EL (cell line): ENCODE measurements around the gene AKAP7.
A peak's percentile ranks its signal among the peaks of the same experiment; 100 is the strongest.

Experiments
- DNase-seq: peaks from one replicate; pipeline ENCODE4 v3.0.0-alpha.2; 2016

The AKAP7 gene

DNA sequence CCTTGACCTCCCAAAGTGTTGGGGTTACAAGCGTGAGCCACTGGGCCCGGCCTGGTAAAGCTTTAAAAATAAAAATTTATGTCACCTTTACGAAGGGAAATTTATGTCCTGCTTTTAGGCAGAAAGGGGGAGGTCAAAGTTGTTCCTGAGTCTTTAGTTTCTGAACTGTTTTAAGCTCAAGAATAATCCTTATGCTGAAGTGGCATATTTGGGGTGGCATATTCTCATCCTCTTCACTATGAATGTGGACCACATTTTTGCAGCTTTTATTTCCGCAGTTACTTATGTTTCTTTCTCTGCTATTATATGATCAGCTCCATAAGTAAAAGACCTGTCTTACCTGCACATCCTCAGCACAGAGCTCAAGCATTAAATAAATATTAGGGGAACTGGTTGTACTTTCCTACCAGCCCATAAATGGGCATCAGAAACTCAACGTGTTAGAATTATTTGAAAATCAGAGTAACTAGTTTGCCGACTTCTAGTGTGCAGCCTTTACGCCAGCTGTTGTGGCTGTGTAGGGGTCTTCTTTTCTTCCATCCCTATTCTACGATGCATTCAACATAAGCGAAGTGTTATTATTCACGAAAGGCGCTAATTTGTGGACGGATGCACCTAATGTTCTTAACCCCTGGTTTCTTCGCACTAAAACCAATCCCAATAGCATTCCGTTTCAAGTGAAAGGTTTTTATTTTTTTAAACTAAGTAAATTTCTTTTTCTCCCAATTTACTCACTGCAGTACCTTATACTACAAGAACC is 867 bp upstream of the AKAP7 start:
- DNase-seq = no peak

DNA sequence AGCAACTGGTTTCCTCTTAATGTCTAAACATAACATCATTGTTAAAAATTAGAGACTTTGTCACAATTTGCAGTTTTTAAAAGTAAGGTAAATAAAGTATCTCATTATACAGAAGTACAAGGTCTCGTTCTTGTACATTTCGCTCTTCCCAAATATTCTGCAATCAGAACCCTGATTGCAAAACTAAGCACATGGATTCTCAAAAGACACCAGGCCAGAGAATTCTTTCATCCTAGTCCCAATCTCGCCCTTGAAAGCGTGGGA is 355 bp upstream of the AKAP7 start:
- DNase-seq = no peak

DNA sequence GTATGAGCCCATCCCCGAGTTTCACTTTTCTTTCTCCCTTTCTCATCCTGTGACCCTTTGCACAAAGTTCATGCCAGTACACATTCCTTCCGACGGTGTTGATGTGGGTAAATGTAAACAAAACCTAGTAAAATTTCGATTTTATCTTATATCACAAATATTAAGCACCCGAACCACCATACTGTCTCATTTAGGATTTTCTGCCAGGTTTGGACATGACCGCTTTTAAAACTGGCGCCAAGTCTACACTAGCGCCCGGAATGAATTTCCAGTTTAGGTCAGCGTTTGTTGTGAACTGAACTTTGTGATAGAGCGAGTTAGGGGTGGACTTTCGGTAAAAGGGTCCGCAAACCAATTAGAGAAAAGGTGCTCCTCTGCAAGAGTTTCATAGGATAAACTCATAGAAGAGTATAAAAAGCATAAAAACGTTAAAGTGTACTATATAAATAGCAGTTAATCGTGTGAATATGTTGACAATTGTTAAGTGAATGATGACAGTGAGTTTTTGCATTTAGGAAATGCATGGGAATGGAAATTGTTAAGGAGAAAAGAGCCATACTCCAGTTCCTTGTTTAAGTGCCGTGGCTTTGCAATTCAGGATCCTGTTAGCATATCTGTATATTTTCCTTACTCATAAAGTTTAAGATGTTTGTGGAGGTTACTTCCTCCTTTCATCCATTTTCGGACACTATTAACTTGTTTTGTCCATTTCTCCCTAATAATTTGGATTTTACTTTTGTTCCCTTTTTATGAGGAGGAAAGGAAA is 937 bp downstream of the AKAP7 start:
- peak; percentile 55 for DNase-seq

DNA sequence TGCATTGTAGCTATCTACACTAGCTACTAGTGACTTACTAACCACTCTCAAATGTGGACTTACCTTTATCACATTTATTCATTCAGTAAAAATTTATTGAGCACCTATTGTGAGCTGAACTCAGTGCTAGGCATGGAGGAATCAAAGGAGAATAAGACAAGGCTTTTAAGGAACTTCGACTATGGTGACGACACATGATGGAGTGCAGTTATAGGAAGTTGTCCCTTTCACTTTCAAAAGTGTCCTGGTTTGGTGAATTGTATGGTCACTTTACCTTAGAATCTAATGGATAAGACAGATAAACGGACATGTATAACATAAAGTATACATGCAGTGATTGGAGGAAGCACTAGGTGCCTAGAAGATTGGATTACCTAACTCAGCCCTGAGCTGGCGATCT is 4.3 kb downstream of the AKAP7 start:
- DNase-seq = no peak

DNA sequence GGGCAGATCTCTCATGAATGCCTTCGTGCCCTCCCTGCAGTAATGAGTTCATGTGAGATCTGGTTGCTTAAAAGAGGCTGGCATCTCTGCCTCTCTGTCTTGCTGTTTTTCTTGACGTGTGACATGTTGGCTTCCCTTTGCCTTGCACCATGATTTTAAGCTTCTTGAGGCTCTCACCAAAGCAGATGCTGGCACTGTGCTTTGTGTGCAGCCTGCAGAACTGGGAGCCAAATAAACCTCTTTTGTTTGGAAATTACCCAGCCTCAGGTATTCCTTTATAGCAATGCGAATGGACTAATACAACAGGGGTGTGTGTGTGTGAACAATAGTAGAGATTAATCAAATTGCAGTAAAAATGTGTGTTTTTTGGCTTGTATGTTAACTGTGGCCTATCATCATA is 8.1 kb downstream of the AKAP7 start:
- no peak for DNase-seq

DNA sequence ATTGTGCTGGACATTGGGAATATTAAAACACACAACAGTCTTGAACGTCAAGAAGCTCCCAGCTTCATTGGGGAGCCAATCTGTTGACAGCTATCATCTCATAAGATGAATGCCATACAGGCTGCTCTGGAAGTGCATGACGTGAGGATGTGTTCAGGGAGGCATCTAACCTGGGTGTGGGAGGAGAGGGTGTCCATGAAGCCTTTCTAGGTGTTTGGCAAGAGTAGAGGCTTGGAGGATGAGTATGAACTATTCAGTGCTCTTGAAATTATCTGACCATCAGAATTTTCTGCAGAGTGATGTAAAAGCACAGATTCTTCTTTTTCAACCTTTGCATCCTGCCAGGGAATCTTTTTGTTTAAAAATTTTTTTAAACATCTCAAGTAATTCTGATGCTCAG is 11.6 kb downstream of the AKAP7 start:
- no peak for DNase-seq

DNA sequence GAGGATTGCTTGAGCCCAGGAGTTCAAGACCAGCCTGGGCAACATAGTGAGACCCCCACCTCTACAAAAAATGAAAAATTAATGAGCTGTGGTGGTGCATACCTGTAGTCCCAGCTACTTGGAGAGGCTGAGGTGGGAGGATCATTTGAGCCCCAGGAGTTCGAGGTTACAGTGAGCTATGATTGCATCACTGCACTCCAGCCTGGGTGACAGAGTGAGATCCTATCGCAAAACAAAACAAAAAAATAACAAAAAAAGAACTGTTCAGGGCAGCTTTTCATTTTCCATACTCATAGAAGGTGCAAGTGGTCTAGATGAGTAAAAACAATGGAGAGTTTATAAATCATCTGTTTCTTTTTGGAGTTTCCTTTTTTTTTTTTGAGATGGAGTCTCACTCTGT is 21.1 kb downstream of the AKAP7 start:
- DNase-seq = no peak

DNA sequence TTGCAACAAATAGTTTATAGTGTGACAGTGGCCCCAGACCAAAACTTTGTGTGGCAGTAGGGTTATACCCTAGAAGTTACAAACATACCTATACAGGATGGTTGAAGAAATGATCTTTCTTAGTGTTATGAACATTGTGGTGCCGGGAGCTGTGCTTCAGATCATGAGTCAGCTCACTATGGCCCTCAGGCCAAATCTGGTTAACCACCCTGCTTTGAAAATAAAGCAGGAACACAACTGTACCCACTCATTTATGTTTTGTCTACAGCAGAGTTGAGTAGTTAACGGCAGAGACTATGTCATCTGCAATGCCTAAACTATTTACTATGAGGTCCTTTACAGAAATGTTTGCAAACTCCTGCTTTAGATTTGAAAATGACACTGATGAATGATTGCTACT is 24.3 kb downstream of the AKAP7 start:
- peak; percentile 87 for DNase-seq

DNA sequence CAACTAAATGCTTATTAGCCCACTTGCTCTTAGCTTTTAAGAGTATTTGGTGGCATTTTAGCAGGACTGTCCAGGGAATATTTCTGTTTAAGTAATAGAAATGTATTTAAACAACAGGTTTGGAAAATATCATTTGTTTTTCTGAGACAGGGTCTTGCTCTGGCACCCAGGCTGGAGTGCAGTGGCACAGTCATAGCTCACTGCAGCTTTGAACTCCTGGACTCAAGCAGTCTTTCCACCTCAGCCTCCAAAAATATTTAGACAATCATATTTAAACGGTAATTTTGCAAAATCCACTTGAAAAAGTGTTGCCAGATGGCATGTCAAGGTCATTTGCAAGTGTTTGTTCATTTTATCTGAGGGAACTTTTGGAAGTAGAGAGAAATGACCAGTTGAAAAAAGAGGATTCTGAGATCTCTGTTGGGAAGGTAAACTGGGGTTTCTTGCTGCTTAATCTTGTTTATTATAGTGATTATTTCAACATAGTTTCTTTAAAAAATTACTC is 25.0 kb downstream of the AKAP7 start:
- no peak for DNase-seq

DNA sequence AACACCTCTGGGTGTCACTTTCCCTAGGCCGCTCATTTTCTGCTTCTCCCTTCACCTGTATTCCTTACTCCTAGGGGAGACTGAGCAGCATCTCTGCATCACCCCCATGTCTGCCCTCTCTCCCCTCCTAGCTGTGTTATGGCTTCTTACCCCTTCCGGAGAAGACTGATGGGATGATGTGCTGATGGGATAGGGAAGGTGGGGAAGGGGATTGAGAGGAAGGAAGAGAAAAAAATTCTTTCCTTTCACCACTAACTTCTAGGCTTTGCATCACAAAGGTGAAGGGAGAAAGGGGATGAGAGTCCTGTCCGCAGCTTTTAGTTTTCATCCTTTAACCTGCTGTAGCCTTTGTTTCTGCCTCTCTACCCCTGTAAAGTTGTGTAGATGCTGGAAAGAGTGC is 26.7 kb downstream of the AKAP7 start:
- no peak for DNase-seq

DNA sequence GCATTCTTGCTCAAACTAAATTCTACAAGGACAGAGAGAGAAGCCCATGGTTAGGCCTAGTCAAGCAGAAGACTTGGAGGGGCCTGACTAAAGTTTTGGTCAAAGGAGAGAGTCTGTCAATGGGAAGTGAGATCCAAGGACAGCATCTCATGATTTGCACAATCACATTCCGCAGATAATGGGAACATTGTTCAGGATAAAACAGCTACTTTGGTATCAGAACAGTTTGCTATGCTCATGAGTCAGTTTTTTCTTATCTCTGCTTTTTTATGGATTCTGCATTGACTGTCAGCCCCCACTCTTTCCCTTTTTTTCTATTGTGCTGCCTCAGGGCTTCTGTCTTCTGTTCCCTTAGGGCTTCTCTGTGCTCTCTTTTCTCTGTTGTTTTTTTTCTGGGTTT is 28.6 kb downstream of the AKAP7 start:
- DNase-seq = no peak

DNA sequence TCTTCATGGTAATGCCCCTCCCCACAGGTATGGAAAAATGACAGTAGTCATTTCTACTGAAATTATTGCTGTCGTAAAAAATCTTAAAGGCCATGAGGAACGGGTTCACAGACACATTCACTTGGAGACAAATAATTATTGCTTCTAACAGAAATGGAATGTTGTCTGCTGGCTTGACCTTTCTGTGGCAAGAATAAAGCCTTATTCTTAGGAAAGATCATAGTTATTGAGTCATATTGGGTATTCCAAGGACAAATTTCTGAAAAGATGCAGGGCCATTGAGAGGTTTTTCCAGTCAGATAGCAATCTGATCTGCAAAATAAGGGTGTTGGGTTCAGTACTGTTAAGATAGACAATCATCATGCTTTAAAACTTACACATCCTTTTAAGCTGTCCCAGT is 29.2 kb downstream of the AKAP7 start:
- no peak for DNase-seq

DNA sequence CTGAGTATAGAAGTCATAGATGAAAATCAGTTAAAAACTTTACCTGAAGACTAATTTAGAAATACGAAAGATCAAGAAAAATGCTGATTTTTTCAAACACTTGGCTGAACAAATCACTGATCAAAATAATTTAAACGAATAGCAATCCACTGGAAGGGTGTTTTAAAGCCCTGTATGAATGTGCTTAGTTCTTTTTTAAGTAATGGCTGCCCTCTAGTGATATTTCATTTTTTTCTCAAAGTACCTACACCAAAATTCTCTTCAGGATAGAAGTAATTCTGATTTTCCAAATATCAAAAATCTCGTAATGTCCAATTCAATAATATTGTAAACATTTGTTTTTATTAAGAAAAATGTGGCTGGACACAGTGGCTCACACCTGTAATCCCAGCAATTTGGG is 32.5 kb downstream of the AKAP7 start:
- DNase-seq = no peak

DNA sequence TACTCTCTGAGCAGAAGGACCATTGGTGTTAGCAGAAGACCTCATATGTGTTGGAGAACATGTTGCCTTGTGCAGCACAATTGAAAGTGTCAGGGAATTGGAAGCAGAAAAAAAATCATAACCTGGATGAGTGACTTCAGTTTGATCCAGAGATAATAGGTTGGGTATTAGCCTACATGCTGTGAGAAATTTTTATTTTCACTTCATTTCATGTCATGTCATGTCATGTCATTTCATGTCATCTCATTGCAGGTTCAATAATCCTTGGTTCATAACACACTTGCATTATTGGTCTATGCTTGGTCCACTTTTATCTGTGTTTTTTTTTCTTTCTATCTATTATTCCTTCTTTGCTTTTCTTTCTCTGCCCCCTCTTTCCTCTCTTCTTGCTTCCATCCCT is 34.3 kb downstream of the AKAP7 start:
- DNase-seq = no peak

DNA sequence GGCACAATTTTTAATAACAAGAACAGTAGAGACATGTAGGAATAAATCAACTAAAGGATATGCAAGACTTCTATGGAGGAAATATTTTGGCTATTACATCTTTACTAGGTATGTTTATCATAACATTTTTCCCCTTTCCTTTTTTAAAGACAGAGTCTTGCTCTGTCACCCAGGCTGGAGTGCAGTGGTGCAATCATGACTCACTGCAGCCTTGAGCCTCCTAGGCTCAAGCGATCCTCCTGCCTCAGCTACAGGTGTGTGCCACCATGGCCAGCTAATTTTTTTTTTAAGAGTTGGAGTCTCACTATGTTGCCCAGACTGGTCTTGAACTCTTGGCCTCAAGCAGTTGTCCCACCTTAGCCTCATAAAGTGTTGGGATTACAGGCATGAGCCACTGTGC is 37.0 kb downstream of the AKAP7 start:
- peak; percentile 38 for DNase-seq

DNA sequence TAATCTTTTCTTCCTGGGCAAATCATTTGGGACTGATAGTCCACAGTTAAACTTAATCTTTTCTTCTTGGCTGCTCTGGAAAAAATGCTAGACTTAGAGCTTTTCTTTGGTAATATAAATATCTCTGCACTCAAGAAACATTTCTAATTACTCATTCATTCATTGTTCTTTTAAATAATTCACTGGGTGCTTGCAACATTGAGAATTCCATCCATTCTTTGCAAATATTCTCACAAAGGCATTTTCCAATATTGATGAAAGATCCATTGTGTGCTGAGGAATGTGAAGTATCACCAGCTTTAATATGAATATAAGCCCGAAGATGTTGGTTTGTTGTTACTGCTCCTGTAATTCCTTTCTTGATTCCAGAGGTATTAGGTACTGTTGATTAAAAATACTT is 38.4 kb downstream of the AKAP7 start:
- peak; percentile 12 for DNase-seq

DNA sequence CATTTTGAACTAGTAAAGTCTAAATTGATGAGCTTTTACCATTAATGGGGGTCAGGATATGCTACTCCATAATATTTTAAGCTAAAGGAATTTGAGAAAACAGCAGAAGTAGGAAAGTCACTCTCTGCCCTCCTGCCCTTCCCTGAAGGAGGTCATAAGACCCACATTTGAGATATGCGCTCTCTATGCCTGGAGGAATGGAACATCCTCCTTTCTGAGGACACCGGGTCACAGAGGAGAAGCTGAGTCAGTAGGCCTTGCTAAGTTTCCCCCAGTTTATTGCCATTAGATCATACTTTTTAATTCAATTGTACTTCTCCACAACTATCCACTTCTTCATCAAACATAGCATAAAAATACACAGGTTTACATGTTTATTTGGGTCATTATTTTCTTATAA is 40.3 kb downstream of the AKAP7 start:
- DNase-seq = peak; percentile 21

DNA sequence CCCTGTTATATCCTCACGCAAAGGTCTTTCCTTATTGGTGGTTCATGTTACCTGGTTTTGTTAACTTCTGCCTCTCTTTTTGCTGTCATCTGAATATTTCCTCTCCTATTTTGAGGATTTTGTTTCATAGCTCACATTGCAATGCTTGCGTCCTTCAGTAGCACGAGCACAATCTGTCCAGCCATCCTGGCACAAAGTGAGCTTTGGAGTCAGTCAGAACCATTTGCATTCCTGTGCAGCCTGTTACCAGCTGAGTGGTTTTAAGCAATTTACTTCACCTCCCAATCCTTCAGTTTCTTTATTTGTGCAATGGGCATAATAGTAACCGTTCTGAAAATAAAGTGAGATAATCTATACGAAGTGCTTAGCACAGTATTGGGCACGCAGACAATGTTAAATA is 42.7 kb downstream of the AKAP7 start:
- DNase-seq = no peak

DNA sequence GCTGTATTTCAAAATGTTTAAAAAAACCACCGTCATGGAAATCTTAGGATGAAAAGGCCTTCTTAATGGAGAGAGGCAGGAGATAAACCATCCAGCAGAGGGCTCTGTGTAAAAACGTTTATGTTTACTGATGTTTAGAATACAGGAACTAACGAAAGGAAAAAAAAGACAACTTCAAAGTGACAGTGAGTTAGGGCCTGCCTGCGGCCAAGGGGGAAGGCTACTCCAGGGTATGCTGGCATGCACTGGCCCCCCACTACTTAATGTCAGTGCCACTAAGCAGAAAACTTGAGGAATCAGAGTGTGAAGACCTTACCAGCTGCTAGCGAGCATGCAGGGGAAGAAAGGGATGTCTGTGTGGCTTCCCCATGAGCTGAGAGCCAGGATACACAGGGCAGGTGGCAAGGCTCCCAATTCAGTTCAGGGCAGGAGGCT is 47.7 kb downstream of the AKAP7 start:
- DNase-seq = peak; percentile 14

DNA sequence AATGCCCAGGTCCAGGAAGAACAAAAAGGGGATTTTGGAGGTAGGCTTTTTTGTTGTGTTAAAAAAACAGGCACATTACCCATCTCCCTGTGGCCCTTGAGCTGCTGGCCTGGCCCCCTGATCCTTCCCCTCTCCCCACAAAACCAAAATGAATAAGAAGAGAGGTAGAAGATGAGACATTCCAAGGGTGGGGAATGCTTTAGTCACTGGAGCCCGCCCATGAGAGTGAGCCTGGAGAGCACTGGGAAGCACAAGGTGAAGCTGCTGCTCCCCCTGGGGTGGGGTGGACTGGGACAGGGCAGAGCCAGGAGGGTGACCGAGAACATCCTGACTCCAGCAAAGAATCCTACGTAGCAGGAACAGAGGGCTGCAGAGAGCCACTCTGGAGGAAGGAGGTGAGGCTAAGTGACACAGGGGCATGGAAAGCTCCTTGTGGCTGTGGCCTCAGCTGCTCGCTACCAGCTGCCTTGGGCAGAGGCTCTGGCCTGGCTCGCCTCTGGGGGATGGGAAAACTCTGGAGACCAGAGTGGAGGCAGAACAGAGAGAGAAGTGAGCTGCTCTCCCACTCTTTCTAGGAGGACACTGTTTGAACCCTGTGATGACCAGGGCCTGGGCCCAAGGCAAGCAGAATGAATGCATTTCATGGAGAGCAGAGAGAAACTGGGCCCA is 48.3 kb downstream of the AKAP7 start:
- DNase-seq = no peak

DNA sequence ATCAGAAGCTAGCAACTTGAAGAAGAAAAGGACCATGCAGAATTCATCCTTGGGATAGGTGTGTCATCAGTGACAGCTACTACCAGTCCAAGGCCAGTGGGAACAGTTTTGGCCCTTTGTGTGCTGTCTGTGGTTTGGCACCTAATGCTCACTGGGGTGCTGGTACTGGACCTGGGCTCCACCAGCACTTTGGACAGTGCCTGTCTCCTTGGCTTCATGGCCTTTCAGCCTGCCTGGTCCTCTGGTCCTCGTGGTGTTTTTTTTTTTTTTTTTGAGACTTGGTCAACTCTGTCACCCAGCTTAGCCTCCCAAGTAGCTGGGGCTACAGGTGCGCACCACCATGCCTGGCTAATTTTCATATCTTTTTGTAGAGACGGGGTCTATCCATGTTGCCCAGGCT is 56.3 kb downstream of the AKAP7 start:
- DNase-seq = no peak

DNA sequence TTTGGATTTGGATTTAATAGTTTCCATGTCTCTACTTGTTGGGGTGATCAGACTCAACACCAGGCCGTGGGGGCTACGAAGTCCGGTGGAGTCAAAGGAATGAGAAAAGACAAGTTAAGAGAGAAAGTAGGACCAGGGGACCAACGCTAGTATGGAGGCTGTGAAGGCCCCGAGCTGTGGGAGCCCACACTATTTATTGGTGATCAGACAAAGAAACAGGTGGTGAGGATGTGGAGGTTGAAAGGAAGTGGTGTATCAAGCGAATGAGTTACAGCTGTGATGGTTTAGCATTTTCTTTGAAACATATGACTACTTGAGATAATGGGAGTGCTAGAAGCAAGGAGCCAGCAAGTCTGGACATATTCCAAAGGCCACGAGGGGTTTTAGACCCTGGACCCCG is 62.4 kb downstream of the AKAP7 start:
- no peak for DNase-seq

DNA sequence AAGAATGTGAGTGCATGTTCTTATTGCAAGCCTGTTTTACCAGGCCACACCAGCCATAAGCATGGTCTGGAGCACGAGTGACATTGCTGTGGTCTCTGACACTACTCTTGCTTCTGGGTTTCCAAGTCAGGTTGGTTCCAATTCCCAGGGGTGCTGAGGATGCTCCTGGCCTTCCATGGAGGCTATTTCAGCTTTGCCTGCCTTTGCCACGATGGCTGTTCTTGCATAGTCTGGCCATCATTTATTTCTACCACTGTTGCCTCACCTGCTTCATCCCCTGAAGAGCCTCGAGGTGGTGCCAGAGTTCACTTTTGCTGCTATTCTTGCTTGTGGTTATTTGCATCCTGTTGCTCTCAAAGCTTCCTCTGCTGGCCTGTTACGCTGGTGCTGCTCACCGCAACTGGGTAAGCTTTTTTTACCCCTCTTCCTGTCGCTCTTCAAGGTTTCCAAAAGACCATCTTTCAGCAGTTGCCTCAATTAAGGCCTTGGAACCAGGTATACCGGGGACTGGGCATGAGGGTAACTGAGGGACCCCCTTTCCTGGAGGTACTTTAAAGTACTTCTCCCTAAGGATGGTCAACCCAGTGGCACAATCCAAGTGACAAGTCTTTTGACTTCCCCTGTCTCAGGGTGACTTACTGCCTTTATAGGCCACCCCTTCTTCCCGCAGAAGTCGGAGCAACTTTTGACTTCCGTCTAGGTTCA is 64.5 kb downstream of the AKAP7 start:
- DNase-seq = peak; percentile 54
